HEK293 (cell line): ENCODE measurements around the gene HSDL1.

ENCODE experiments used
- CTCF ChIA-PET: fragments of 350-600 bp; formaldehyde crosslinking; extraction: SDS; loops from one replicate; lab custom pipeline; 2021; ENCODE audit warnings: antibody characterized with exemption; lab: Yijun Ruan, JAX
- POLR2A ChIA-PET: fragments of 300-600 bp; formaldehyde crosslinking; extraction: SDS; loops from one replicate; lab custom pipeline; 2020; ENCODE audit warnings: antibody characterized with exemption, inconsistent platforms; lab: Yijun Ruan, JAX
- H3K27ac ChIP-seq: fragments of 200-500 bp; sonication (Bioruptor generic); 2 replicates; pipeline ENCODE4 v1.5.1; 2014; ENCODE audit warnings: low read depth, low read length, control low read depth, inconsistent platforms; ENCODE audit errors: extremely low read depth
- H3K36me3 ChIP-seq, 2 experiments: fragments of 200-500 bp in 1 of 2; sonication (Bioruptor generic) in 1 of 2; 1 replicate in 1 of 2; 2 replicates in 1 of 2; pipeline ENCODE4 v1.5.1; 2014 to 2017; ENCODE audit warnings: inconsistent platforms in 2 of 2, low read length in 2 of 2; ENCODE audit not compliant: control insufficient read depth in 2 of 2, insufficient read depth in 1 of 2
- H3K4me1 ChIP-seq: fragments of 200-500 bp; sonication (Bioruptor generic); 2 replicates; pipeline ENCODE4 v1.5.1; 2014; ENCODE audit warnings: mild to moderate bottlenecking, low read length, inconsistent platforms; ENCODE audit not compliant: control insufficient read depth, insufficient read depth
- H3K4me3 ChIP-seq: 2 replicates; pipeline ENCODE4 v1.5.1; 2011; ENCODE audit warnings: low read depth, mild to moderate bottlenecking, control low read depth, low read length, moderate library complexity
- H3K9me3 ChIP-seq: fragments of 200-500 bp; sonication (Bioruptor generic); 2 replicates; pipeline ENCODE4 v1.5.1; 2014; ENCODE audit warnings: low read depth, low read length, inconsistent platforms; ENCODE audit not compliant: control insufficient read depth, insufficient read depth
- EGR2 ChIP-seq: fragments of 450-650 bp; formaldehyde crosslinking; IDR thresholded peaks from 2 replicates; pipeline ENCODE4 v1.5.1; 2016; ENCODE audit warnings: low read depth, missing biosample characterization, missing genetic modification characterization
- HOXA7 ChIP-seq: sonication (generic); formaldehyde crosslinking; IDR thresholded peaks from 2 replicates; pipeline ENCODE4 v1.8.1; 2022; ENCODE audit warnings: missing genetic modification reagents, borderline replicate concordance
- SCRT2 ChIP-seq: fragments of 450-650 bp; formaldehyde crosslinking; IDR thresholded peaks from 2 replicates; pipeline ENCODE4 v1.5.1; 2016; ENCODE audit warnings: missing biosample characterization, missing genetic modification characterization
- SP2 ChIP-seq: fragments of 450-650 bp; formaldehyde crosslinking; IDR thresholded peaks from 2 replicates; pipeline ENCODE4 v1.5.1; 2016; ENCODE audit warnings: missing biosample characterization, missing genetic modification characterization
- ZFHX2 ChIP-seq: fragments of 450-650 bp; formaldehyde crosslinking; conservative IDR thresholded peaks from 2 replicates; pipeline ENCODE4 v1.5.1; 2016; ENCODE audit warnings: missing biosample characterization, missing genetic modification characterization
- ZNF10 ChIP-seq: fragments of 450-650 bp; formaldehyde crosslinking; IDR thresholded peaks from 2 replicates; pipeline ENCODE4 v1.5.1; 2017; ENCODE audit warnings: missing biosample characterization, missing genetic modification characterization
- ZNF157 ChIP-seq: fragments of 450-650 bp; formaldehyde crosslinking; IDR thresholded peaks from 2 replicates; pipeline ENCODE4 v1.5.1; 2016; ENCODE audit warnings: missing biosample characterization, missing genetic modification characterization
- ZNF37A ChIP-seq: fragments of 450-650 bp; IDR thresholded peaks from 2 replicates; pipeline ENCODE4 v1.5.1; 2018; ENCODE audit warnings: missing biosample characterization, missing genetic modification characterization
- ZNF560 ChIP-seq: fragments of 450-650 bp; formaldehyde crosslinking; IDR thresholded peaks from 2 replicates; pipeline ENCODE4 v1.5.1; 2017; ENCODE audit warnings: missing biosample characterization, missing genetic modification characterization, borderline replicate concordance
- ZNF701 ChIP-seq: fragments of 450-650 bp; formaldehyde crosslinking; IDR thresholded peaks from 2 replicates; pipeline ENCODE4 v1.5.1; 2016; ENCODE audit warnings: missing biosample characterization, missing genetic modification characterization
- TF ChIP-seq, protein P1 (sequence below): fragments of 450-650 bp; formaldehyde crosslinking; conservative IDR thresholded peaks from 2 replicates; pipeline ENCODE4 v1.5.1; 2016; ENCODE audit warnings: low read depth, missing biosample characterization, missing genetic modification characterization
- TF ChIP-seq, protein P2 (sequence below): fragments of 450-650 bp; formaldehyde crosslinking; IDR thresholded peaks from 2 replicates; pipeline ENCODE4 v1.5.1; 2016; ENCODE audit warnings: missing biosample characterization, missing genetic modification characterization, borderline replicate concordance
- TF ChIP-seq, protein P3 (sequence below): fragments of 450-650 bp; formaldehyde crosslinking; IDR thresholded peaks from 2 replicates; pipeline ENCODE4 v1.5.1; 2016; ENCODE audit warnings: missing biosample characterization, missing genetic modification characterization

The HSDL1 gene

DNA sequence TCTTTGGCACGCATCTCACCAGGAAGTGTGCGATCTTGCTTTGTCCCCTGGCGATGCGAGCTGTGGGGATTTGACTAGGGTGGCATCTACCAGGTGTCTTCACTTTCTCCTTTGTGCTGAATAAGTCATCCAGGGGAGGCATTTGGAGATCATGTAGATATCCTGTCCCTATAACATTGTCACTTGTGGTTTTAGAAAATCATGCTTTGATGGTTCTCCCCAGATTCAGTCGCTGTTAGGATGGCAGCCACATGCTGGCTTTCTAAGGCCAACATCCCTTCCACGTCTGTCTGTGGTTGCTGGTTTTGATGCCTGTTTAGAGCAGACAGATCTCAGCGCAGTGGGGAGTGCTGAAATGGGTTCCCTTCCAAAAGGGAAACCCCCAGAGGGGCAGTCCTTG, 48.5 kb upstream of the HSDL1 start (continued):
- TF ChIP-seq, protein P1, sequence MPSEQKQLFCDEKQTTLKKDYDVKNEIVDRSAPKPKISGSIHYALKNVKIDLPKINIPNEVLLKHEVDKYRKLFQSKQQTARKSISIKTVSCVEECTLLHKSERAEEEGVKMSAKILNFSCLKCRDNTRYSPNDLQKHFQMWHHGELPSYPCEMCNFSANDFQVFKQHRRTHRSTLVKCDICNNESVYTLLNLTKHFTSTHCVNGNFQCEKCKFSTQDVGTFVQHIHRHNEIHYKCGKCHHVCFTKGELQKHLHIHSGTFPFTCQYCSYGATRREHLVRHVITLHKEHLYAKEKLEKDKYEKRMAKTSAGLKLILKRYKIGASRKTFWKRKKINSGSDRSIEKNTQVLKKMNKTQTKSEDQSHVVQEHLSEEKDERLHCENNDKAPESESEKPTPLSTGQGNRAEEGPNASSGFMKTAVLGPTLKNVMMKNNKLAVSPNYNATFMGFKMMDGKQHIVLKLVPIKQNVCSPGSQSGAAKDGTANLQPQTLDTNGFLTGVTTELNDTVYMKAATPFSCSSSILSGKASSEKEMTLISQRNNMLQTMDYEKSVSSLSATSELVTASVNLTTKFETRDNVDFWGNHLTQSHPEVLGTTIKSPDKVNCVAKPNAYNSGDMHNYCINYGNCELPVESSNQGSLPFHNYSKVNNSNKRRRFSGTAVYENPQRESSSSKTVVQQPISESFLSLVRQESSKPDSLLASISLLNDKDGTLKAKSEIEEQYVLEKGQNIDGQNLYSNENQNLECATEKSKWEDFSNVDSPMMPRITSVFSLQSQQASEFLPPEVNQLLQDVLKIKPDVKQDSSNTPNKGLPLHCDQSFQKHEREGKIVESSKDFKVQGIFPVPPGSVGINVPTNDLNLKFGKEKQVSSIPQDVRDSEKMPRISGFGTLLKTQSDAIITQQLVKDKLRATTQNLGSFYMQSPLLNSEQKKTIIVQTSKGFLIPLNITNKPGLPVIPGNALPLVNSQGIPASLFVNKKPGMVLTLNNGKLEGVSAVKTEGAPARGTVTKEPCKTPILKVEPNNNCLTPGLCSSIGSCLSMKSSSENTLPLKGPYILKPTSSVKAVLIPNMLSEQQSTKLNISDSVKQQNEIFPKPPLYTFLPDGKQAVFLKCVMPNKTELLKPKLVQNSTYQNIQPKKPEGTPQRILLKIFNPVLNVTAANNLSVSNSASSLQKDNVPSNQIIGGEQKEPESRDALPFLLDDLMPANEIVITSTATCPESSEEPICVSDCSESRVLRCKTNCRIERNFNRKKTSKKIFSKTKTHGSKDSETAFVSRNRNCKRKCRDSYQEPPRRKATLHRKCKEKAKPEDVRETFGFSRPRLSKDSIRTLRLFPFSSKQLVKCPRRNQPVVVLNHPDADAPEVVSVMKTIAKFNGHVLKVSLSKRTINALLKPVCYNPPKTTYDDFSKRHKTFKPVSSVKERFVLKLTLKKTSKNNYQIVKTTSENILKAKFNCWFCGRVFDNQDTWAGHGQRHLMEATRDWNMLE (tag by site-specific recombination) = no peak
- TF ChIP-seq ZNF701 (tag by site-specific recombination) (no peak), HOXA7 (CRISPR knock-in tag) (no peak), ZNF37A (no peak)

DNA sequence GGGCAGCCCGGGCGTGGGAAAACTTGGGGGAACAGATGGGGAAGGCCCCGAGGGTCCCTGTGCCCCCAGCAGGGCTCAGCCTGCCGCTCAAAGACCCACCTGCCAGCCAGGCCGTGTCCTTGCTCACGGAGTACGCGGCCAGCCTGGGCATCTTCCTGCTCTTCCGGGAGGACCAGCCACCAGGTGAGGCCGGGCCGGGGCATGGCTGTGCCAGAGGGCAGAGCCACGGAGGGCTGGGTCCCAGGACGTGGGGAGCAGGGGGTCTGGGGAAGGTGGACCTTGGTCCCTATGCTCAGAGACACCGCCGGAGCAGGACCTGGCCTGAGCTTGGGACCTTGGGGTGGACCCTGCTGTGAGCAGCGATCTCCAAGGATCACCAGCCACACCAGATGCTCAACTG, 46.5 kb upstream of the HSDL1 start:
- no peaks in the 10 kb centered on the region for H3K9me3 ChIP-seq
- H3K36me3 ChIP-seq = no peaks in the 10 kb centered on the region
- TF ChIP-seq ZNF157 (no peak), SCRT2 (tag by site-specific recombination) (no peak), ZNF10 (tag by site-specific recombination) (no peak)
- TF ChIP-seq, protein P2, sequence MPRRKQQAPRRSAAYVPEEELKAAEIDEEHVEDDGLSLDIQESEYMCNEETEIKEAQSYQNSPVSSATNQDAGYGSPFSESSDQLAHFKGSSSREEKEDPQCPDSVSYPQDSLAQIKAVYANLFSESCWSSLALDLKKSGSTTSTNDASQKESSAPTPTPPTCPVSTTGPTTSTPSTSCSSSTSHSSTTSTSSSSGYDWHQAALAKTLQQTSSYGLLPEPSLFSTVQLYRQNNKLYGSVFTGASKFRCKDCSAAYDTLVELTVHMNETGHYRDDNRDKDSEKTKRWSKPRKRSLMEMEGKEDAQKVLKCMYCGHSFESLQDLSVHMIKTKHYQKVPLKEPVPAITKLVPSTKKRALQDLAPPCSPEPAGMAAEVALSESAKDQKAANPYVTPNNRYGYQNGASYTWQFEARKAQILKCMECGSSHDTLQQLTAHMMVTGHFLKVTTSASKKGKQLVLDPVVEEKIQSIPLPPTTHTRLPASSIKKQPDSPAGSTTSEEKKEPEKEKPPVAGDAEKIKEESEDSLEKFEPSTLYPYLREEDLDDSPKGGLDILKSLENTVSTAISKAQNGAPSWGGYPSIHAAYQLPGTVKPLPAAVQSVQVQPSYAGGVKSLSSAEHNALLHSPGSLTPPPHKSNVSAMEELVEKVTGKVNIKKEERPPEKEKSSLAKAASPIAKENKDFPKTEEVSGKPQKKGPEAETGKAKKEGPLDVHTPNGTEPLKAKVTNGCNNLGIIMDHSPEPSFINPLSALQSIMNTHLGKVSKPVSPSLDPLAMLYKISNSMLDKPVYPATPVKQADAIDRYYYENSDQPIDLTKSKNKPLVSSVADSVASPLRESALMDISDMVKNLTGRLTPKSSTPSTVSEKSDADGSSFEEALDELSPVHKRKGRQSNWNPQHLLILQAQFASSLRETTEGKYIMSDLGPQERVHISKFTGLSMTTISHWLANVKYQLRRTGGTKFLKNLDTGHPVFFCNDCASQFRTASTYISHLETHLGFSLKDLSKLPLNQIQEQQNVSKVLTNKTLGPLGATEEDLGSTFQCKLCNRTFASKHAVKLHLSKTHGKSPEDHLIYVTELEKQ (tag by site-specific recombination) = no peak
- TF ChIP-seq, protein P3, sequence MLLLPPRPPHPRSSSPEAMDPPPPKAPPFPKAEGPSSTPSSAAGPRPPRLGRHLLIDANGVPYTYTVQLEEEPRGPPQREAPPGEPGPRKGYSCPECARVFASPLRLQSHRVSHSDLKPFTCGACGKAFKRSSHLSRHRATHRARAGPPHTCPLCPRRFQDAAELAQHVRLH (tag by site-specific recombination) = no peak
- POLR2A ChIA-PET = no interaction called here
- CTCF ChIA-PET = interaction anchor here (0.6 kb wide), 1 partner anchor 11 kb away, joined by 4 read pairs; no protein-coding TSS in a partner anchor
- no peak overlapping the region for H3K4me3 ChIP-seq
- no peaks in the 10 kb centered on the region for H3K4me1 ChIP-seq
- no peak overlapping the region for H3K27ac ChIP-seq

DNA sequence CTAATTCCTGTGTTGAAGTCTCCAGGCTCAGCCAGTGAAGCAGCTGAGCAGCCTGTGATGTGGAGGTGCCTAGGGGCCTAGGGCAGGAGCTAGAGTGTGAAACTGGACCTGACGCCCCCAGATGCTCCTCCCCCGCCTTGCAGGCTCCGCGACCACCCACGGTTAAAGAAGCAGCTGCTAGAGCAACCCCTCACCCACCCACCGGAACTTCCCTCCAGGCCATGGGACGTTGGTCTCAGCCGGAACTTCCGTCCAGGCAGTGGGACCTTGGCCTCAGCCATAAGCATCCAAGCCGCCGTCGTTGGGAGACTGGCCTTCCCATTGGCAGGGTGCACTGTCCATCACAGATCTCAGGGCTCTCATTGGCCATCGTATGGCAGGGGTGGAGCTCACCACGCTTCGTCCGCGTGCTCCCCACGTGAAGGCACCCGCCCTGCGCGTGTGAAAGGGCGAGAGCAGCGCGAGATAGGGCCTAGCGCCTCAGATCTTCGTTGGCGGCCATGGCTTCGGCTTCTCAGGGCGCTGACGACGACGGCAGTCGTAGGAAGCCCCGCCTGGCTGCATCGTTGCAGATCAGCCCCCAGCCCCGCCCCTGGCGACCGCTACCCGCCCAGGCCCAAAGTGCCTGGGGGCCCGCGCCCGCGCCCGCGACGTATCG, 45.9 kb upstream of the HSDL1 start, which contains the start of gene ADAD2:
Gene ADAD2, plus strand, starts transcription at position 427 of the 658 bp plus-strand sequence. Its CDS starts 74 bp downstream, at position 501.
- TF ChIP-seq ZFHX2 (tag by site-specific recombination) = peak; percentile 43
- peak; percentile 50 for TF ChIP-seq EGR2
- 0 out of 2 replicates have a peak, but pooled peaks have one; percentile 8 for TF ChIP-seq SP2 (tag by site-specific recombination)
- TF ChIP-seq ZNF560 (tag by site-specific recombination) = no peak
- CTCF ChIA-PET = interaction anchor here (0.6 kb wide), 2 partner anchors 11 to 58 kb away, joined by 4 read pairs; no protein-coding TSS in a partner anchor

More for the DNA sequence above, 45.9 kb upstream of the HSDL1 start, which contains the start of gene ADAD2:
- H3K4me3 ChIP-seq = no peak within 1 kb of the TSS
- no peaks in the 10 kb centered on the region for H3K4me1 ChIP-seq
- no peaks in the 10 kb centered on the region for H3K9me3 ChIP-seq
- no peaks in the 10 kb centered on the region for H3K36me3 ChIP-seq
- no peak within 1 kb of the TSS for H3K27ac ChIP-seq
- POLR2A ChIA-PET = no interaction called here
